T-helper 22 cell (primary cell): ENCODE results near the gene C10orf67.

Experiments used
- DNase-seq: peaks from one replicate; pipeline ENCODE4 v3.0.0-alpha.2; 2020; ENCODE audit warnings: low read depth

The C10orf67 gene

DNA sequence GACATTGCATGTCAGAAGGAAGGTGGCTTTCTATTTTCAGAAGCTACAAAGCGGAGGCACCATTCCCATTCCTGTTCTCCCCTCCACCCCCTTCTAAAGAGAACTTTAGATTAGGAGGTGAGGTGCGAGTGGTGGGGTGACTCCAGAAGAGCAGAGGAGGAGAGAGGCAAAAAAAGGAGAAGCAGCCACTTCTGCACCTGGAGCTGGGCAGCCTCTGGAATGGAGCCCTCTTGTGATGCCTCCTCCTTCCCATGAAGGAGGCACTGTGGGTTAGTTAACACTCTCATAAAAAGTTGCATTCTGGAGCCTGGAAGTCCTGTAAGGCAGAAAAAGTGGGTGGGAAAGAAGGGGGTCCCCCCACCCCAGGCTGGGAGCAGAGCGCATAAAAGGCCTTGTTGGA lies 147.7 kb downstream of the C10orf67 start:
- no peak for DNase-seq

DNA sequence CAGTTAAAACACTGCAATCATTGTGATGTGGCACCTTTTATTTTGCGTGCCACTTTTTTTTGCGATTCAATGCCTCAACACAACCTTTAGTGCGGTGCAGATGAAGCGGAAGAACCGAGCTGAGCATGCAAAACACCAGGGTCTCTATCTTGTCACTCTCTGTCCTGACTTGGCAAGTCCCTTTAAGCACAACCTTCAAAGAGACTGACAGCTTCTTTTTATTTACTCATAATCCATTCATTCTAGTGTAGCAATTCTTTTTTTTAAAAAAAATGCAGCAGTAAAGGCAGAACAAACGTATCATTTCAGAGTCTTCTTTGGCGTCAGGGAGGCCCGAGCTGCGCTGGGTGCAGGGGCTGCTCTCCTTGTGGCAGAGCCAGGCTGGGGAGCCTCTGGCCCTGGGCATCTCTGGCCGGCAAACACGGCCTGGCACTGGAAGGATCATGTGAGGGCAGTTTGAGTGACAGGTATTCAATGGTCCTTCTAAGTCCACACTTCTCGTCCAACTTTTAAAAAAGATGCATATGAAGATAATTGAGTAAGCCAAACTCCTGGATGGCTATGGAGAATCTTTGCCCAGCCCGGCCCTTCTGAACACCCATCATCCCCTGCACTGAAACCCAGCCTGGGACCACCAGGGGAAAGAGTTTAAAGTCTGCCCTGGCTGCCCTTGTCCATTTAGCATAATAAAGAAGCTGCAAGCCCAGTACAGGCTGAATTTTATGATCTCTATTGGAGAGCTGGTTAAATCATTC lies 148.6 kb downstream of the C10orf67 start:
- DNase-seq, result no peak

DNA sequence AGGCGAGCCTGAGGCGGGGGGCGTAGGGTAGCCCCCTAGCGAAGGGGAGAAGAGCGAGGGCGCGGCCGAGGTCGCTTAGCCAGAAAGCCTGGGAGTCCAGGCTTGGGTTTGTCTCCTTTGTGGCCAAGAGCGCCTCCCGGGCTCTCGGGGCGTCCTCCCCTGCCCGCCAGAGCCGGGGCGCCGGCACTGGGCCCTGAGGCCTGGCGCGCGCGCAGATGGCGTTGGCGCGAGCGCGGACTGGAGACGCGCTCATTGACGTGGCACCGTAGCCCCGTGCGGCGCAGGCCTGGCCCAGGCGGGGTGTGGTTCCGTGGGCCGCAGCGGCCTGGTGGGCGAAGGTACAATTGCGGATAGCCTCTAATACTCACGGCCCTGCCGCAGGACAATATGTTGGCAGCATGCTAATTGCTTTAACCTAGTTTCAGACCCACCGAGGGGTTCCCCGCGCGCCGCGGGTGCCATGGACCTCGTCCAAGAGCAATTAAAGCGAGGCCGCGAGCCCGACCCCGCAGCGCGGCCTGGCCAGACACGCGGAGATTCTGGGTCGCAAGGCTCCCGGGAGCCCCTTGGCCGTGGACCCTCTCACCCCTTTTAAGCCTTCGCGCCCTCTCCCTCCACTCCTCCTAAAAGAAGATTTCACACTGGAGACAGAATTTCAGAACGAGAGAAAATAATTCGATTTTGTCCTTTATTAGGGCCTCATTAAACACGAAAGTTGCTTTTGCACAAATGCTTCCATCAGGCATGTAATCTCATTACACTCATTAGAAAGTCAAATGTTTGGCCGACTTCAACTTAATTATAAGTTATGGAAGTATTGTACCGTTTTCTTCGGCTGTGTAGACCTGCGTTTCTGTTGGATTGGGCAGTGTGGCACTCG lies 149.4 kb downstream of the C10orf67 start:
- DNase-seq, result no peak

DNA sequence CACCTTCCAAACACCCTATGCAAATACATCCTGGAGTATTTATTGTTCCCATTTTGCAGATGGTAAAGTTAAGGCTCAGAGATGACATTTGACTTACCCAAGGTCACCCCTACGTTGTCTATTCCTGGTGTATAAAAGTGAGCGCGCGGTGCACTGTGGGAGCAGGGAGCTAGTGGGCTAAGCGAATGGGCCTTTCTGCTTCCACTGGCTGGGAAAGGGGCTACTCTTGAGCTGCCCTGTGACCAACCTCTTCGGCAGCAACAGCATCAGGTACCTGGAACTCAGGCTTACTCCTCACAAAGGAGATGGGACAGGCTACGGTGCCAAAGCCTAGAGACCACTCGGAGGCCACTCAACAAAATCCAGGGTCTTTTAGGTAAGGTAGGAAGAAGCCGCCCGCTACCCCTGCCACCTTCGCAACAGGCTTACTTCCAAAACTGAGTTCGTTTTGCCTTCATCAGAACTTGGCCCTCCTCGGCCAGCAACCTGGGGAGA lies 150.1 kb downstream of the C10orf67 start:
- no peak for DNase-seq

DNA sequence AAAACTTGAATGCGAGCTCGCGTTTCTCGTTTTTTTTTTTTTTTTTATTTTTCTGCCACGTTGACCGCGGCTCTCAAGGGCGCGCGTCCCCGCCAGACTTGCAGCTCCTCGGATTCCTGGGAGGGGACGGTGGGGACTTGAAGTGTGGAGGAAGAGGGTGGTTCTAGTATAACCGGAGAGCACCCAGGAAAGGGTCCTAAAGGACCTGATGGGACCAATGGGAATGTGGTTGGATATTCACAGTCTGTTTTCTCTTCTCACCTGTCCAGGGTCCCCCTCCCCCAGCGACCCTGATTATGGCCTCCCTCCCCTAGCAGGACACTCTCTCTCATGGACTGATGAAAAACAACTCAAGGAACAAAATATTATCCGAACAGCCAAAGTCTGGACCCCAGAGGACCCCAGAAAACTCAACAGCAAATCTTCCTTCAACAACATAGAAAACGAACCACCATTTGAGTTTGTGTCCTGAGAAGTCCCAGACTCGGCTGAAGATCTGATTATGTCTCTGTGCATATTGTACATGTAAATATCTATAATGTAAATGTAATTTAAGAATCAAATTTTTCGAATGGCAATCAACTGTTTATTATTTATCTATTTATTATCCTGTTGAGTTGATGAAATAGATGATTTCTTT lies 151.0 kb downstream of the C10orf67 start:
- DNase-seq, result no peak

DNA sequence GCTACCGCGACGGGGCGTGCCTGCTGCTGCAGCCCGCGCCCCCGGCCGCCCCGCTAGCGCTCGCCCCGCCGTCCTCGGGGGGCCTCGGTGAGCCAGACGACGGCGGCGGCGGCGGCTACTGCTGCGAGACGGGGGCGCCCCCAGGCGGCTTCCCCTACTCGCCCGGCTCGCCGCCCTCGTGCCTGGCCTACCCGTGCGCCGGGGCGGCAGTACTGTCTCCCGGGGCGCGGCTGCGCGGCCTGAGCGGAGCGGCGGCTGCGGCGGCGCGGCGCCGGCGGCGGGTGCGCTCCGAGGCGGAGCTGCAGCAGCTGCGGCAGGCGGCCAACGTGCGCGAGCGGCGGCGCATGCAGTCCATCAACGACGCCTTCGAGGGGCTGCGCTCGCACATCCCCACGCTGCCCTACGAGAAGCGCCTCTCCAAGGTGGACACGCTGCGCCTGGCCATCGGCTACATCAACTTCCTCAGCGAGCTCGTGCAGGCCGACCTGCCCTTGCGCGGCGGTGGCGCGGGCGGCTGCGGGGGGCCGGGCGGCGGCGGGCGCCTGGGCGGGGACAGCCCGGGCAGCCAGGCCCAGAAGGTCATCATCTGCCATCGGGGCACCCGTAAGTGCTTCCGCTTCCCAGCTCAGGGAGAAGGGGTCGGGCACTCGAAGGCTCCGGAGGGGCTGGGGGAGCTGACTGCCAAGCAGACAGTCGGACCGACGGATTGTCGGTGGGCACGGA lies 151.7 kb downstream of the C10orf67 start:
- no peak for DNase-seq

DNA sequence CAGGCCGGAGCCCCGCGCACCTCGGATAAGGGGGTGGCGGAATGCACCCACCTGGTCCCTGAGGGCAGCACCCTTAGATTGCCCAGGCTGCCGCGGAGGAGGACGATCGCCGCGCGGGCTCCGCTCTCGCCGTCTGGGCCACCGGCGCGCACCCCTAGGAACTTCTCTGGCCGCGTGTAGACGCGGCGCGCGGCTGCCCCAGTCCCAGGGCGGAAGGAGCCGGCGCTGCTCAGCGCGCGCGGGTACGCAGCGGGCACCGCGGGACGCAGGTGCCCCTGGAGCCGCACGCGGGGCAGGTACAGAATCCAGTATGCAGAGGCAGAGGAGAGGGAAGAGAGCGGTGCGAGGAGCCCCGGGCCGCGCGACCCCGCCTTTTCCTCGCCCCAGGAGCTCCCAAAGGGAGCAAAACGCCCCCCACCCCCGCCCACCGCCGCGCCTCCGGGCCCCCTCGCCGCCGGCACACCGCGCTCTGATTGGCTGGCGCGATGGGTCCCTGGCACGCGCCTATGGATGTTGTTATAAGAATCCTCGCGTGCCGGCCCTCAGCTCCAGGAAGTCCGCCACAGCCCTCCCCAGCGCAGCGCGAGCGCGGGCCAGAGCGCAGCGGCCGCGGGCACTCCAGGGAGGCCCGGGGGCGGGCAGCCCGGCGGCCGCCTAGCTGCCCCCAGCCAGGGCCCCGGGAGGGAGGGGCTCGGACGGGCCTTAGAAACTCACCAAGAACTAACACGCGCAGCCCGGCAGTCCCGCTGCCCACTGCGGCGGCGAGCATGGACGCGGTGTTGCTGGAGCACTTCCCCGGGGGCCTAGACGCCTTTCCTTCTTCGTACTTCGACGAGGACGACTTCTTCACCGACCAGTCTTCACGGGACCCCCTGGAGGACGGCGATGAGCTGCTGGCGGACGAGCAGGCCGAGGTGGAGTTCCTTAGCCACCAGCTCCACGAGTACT lies 152.6 kb downstream of the C10orf67 start, which contains the start of gene PTF1A:
PTF1A (plus strand) TSS at position 549 of the 948 bp plus-strand sequence; CDS start at position 768, 219 bp downstream.
- DNase-seq, result no peak

DNA sequence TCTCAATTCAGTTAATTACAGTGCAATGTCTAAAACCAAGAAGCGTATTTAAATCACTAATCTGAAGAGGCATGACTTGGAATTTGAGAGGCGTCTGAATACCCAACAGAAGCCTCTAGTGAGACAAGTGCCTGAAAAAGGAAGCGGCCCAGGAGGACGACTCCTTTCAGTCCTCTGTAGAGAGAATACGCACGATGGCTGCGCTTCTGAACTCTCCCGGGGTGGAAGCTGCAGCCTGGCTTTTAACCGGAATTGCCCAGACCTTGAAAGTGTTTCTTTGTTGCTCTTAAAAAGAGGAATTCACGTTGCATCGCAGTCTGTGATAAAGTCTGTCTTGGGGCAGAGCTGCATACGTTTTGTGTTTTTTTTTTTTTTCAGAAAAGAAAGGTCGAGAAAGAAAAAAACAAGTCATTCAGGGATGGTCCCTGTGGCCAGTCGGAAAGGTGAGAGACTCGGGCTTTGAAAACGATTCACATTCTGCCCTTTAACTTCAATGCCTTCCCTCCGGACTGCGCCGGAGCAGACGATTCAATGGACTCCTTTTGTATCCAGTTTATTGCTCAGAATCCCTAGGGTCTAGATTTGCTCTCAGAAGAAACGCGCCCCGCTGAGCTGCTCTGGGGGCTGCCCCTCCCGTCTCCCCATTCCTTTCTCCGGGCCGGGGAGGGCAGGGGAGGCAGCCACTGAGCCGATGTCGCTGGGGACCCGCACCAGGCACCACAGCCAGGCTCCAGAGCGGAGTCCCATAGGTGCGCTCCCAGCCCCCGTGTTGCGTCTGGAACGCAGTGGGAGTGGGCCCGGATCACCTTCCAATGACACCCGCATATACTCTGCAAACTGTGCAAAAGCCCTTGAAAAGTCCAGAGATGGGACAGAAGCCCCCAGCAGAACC lies 153.5 kb downstream of the C10orf67 start:
- no peak for DNase-seq

DNA sequence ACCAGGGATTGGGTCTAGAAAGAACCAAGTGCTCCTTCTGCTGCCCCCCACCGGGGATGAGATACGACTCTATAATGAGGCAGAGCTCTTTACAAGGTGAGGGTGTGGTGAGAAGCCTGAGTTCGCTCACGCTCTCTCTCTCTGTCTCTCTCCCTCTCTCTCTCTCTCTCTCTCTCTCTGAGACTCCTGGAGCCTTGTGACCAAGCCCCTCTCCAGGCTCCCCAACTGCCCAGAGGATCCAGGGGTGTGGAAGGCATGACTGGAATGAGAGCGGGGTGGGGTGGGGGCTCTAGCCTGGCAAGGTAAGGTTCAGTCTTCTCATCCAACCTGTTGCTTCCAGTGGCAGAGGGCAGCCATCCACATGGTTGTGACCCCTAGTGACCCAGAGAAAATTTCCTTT lies 155.6 kb downstream of the C10orf67 start:
- DNase-seq, result no peak

DNA sequence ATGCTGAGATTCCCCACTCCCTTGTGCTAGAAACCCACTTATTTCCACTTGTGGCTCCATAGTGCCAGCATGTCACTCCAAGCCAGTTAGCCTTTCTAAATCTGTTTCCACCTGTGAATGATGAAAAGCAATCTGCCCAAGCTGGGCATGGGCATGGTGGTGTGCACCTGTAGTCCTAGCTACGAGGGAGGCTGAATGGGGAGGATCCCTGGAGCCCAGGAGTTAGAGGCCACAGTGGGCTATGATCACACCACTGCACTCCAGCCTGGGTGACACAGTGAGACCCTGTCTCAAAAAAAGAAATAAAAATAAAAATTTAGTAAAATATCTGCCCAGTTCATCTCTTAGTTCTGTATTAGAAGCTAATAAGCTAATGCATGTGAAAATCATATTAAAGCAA lies 157.4 kb downstream of the C10orf67 start:
- no peak for DNase-seq

DNA sequence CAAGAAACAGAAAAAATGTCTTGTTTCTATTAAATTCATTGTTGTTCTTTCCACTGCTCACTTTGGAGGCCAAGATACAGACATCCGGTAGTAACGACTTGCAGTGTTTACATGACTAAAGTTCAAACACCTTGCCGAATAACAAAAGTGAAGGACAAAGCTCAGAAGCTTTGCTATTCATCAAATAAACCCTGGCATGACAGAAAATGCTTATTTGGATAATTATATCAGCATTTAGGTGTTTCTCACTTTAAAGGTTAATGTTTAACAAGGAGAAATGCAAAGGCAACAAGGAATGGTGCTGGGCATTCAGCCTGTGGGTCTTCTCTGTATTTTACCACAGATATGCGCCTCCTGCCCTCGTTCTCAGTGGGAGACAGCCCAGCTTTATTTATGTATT lies 157.9 kb downstream of the C10orf67 start:
- no peak for DNase-seq

DNA sequence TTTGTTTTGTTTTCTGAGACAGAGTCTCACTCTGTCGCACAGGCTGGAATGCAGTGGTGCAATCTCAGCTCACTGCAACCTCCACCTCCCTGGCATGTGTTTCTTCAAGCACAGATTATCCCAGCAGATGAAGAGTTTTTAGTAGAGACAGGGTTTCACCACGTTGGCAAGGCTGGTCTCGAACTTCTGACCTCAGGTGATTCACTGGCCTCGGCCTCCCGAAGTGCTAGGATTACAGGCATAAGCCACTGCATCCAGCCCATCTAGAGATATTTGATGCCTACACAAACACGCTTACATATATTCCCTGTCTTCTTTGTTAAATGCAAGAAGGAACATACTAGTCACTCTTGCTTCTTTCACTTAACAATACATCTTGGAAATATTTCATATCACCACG lies 158.4 kb downstream of the C10orf67 start:
- no peak for DNase-seq

DNA sequence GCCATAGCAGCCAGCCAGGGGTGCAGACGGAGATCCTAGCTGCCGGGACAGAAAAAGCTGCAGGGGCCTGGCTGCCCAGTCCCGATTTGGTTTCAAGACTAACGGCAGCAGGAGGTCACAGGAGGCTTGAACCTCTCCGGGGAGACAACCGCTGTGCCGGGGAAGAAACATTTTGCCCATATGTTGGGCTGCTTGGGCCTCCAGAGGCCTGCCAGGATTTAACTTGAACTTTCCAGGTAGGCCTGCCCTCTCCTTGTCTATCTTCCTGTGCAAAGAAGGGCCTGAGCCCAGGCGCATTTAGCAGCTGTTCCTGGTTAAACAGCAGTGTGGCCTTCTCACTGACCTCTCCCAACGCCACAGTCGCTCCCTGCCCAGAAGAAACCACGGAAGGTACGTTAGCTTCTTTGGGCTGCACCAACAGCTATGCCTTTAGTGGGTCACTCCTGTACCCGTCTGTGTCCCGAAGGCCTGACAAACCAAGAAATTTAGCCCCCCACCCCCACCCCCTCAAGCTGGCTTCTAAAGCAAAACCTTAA lies 169.6 kb downstream of the C10orf67 start:
- DNase-seq, result no peak

DNA sequence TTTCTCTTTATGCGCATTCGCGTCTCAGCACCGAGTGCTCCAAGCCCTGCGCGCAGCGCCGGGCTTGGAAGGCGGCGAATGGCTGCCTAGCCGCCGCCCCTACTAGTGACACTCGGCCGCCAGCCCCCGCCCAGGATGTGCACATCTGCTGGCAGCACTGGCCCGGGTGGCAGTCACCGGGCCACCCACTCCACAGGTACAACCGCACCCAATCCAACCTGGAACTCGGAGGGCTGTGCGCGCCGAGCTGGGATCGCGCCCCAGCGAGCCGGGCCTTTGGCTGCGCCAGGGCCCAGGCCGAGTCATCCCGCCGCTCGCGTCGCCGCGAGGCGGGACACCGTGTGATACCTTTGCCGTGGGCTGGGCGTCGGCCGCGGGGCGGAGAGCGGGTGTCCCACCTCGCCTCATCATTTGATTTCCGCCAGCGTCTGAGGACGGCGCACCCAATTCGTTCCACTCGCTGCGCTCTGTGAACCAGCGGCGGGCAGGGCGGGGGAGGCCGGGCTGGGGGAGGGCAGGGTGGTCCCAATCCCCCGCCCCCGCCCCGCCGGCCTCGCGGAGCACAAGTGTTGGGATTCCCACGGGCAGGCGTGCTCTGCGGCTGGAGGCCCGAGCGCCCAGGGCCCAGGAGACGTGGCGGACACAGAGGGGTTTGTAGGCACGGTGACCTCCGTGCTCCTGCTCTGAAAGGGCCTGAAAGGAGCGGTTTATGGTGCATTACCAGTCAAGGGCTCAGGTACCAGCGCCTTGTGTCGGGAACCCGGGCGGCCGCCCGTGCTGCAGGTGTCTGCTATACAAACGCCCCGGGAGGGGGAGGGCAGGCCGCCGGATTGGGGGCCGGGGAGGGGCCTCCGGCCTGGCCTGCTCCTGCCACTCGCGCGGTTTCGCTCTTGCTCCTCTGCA lies 170.3 kb downstream of the C10orf67 start:
- DNase-seq, result no peak

DNA sequence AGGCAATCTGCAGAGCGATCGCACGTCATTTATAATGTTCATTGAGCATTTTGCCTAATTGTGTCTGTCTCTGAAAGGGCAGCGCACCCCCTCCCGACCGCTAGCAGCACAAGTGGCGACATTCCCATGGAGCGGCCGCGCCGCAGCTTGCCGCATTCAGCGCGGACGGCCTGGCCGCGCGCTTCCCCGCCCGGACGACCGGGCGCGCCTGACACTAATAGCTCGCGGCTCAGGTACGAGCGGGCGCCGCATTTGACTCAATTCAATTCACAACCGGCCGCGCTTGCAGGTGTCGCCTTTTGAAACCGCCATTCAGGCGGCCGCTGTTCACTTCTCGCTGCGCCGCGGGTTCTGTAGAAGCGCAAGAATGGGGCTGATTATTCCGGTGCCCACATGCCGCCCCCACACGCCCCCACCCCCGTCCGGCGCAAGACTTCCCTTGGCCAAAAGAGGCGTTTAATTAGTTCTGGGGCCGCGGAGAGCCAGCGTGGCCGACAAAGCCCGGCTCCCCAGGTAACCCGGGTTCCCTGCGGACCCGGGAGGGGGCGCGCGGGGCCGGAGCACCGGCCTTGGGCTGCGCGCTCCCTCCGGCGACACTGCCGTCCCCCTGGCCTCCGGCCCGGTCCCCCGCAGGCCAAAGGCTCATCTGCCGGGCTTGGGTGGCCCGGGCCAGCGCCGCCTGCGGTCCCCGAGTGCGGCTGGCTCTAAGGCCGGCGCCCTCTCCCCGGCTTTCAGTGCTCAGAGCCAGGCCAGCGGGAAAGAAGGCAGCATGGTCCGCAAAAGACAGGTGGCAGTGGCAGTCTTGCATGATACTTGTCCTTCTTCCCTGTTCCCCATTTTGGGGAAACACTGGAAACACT lies 171.2 kb downstream of the C10orf67 start:
- no peak for DNase-seq

DNA sequence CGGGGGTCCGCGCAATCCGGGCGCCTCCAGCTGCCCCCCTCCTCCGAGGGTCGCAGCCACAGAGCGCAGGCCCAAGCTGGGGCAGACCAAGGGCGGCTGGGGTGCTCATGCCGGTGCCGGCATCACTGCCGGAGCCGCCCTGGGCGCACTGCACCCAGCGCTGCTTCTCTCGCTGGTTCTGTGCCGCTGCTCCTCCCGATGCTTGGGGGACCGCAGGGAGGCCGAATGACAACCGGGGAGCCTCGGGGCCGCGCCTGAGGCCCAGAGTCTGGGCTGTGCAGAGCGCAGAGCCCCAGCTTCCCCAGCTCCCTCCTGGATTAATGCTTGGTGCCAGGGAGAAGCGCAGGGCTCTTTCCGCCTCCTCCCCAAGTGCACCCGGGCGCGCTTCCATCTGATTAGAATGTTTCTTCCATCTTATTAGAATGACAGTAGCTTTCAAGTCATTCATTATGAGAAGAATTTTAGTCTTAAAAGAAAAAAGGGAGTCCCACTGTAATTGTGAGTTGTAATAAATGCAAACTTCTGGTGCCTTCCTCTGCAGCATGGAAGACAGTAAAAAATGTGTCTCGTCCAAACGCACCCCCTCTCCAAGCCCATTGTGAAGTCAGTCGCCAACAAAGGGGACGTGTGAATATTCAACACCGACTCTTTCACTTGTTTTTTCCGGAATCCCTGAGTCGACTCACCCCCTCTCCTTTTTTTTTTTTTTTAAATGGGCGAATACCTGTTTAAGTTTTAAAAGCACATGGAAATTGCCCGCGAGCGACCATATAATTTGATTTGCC lies 172.0 kb downstream of the C10orf67 start:
- no peak for DNase-seq
